Measurements from ENCODE around the gene FOXP1. TPM values are rescaled to one million over a fixed set of nuclear protein-coding genes. Genes with fewer than 3 reads are reported as not detected.

Gene FOXP1
- total and polyA plus RNA-seq, 2 of the 13 experiments (the other 11 are each of a cell fraction or from before 2014, with no cell fraction given): 40.4 to 59.0 TPM

DNA sequence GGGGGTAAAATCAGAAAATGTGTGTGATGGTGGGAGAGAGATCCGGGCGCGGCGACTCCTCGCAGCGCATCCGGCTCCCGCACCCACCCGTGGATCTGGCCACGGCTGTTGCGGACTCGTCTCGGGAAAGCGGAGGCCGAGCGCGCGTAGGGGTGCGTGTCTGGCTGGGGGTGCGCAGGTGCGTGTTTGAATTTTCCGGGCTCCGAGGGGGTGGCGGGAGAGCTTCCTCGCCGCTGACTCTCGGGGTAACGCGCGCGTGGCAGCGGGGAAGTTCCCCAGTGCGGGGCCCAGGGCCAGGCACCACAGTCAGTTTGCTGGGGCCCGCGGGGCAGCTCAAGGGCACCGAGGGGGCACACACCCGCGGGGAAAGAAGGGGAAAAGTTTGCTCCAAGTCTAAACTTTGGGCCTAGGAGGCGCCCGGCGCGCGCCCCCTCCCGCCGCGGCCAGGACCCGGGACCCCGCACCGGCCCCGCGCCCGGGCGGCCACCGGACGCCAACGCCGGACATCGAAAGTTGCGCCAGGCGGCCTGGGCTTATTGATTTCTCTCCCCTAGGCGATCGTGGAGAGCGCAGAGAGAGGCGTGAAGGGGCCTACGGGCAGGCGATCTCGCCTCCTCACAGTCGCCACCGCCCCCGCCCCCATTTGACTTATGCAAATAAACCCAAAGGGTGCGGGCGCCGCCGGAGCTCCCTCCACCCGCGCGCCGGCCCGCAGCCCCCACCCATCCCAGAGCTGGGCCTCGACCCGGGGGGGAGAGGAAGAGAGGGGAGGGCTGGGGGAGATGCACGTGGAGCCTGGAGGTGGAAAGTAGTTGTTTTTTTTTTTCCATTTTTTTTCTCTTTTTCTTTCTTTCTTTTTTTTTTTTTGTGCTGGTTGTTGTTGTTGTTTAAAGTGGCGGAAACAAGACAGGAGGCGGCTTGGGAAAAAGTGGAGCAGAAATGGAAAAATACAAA is 639 bp downstream of the FOXP1 start (continued):
- TF ChIP-seq NR2F2 (IDR thresholded peaks at IDR 0.05; ENCODE audit: borderline replicate concordance, low read depth) (0 out of 2 replicates have a peak, but pooled peaks have one; percentile 19), HOXD1 (CRISPR knock-in tag; IDR thresholded peaks at IDR 0.05) (0 out of 2 replicates have a peak, but pooled peaks have one; percentile 13), TFDP2 (CRISPR knock-in tag; IDR thresholded peaks at IDR 0.05) (0 out of 2 replicates have a peak, but pooled peaks have one; percentile 6), HOXA9 (CRISPR knock-in tag; IDR thresholded peaks at IDR 0.05; ENCODE audit: borderline replicate concordance) (no peak), RBM39 (IDR thresholded peaks at IDR 0.05; ENCODE audit: low read depth, low read length, poor library complexity, severe bottlenecking) (peak; percentile 60), PPARG (CRISPR knock-in tag; conservative IDR thresholded peaks at IDR 0.05) (no peak), ZNF276 (CRISPR knock-in tag; IDR thresholded peaks at IDR 0.05; ENCODE audit: low read depth) (no peak), ONECUT2 (CRISPR knock-in tag; IDR thresholded peaks at IDR 0.05) (peak; percentile 90), ZNF431 (CRISPR knock-in tag; IDR thresholded peaks at IDR 0.05; ENCODE audit: borderline replicate concordance, low read depth) (no peak), MIER2 (CRISPR knock-in tag; IDR thresholded peaks at IDR 0.05) (no peak), PITX1 (CRISPR knock-in tag; IDR thresholded peaks at IDR 0.05) (no peak), MXI1 (IDR thresholded peaks at IDR 0.05; ENCODE audit: borderline replicate concordance, low read depth, low read length) (peak; percentile 49; the same call in 2 of the 3 replicates), RAD51 (IDR thresholded peaks at IDR 0.05; ENCODE audit: borderline replicate concordance) (no peak), SNAPC5 (CRISPR knock-in tag; IDR thresholded peaks at IDR 0.05; ENCODE audit: borderline replicate concordance) (no peak), CTCF (CRISPR knock-in tag; IDR thresholded peaks at IDR 0.05) (0 out of 2 replicates have a peak, but pooled peaks have one; percentile 10), FOXP4 (CRISPR knock-in tag; IDR thresholded peaks at IDR 0.05) (peak; percentile 52; the same call in 1 of the 2 replicates)
- TF ChIP-seq, protein P1, sequence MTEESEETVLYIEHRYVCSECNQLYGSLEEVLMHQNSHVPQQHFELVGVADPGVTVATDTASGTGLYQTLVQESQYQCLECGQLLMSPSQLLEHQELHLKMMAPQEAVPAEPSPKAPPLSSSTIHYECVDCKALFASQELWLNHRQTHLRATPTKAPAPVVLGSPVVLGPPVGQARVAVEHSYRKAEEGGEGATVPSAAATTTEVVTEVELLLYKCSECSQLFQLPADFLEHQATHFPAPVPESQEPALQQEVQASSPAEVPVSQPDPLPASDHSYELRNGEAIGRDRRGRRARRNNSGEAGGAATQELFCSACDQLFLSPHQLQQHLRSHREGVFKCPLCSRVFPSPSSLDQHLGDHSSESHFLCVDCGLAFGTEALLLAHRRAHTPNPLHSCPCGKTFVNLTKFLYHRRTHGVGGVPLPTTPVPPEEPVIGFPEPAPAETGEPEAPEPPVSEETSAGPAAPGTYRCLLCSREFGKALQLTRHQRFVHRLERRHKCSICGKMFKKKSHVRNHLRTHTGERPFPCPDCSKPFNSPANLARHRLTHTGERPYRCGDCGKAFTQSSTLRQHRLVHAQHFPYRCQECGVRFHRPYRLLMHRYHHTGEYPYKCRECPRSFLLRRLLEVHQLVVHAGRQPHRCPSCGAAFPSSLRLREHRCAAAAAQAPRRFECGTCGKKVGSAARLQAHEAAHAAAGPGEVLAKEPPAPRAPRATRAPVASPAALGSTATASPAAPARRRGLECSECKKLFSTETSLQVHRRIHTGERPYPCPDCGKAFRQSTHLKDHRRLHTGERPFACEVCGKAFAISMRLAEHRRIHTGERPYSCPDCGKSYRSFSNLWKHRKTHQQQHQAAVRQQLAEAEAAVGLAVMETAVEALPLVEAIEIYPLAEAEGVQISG (CRISPR knock-in tag; IDR thresholded peaks at IDR 0.05): peak; percentile 29; the same call in 1 of the 2 replicates
